GM23338 (cell line): ENCODE results near the gene CHST15. TPM values are rescaled to one million over a fixed set of nuclear protein-coding genes. Genes with fewer than 3 reads are reported as not detected.

Experiments
- ATAC-seq: fragments of 200-7000 bp; cut with Tn5 transposase; 3 replicates; pipeline ENCODE4 v1.9.1; 2020
- DNase-seq: peaks from one replicate; pipeline ENCODE4 v3.0.0-alpha.2; 2015; ENCODE audit warnings: low spot score
- H2AFZ ChIP-seq: fragments of 200-600 bp; sonication (generic); 2 replicates; pipeline ENCODE4 v1.8.0; 2016; ENCODE audit warnings: antibody characterized with exemption, mild to moderate bottlenecking, moderate library complexity
- H3F3A ChIP-seq: fragments of 200-600 bp; sonication (generic); replicated peaks from 2 replicates; pipeline ENCODE4 v1.8.0; 2017; ENCODE audit warnings: antibody characterized with exemption, mixed run types, low read depth
- H3K27ac ChIP-seq: fragments of 200-600 bp; sonication (generic); 2 replicates; pipeline ENCODE4 v1.6.1; 2016; ENCODE audit warnings: low read depth
- H3K27me3 ChIP-seq: fragments of 200-600 bp; sonication (generic); 2 replicates; pipeline ENCODE4 v1.8.0; 2016; ENCODE audit warnings: mild to moderate bottlenecking, mixed run types, moderate library complexity; ENCODE audit not compliant: insufficient read depth
- H3K36me3 ChIP-seq: fragments of 200-600 bp; sonication (generic); 2 replicates; pipeline ENCODE4 v1.8.0; 2016; ENCODE audit warnings: mild to moderate bottlenecking; ENCODE audit not compliant: insufficient read depth
- H3K4me1 ChIP-seq: fragments of 200-600 bp; sonication (generic); 2 replicates; pipeline ENCODE4 v1.8.0; 2016; ENCODE audit warnings: mild to moderate bottlenecking, moderate library complexity; ENCODE audit not compliant: insufficient read depth
- H3K4me2 ChIP-seq: fragments of 200-600 bp; sonication (generic); 2 replicates; pipeline ENCODE4 v1.7.1; 2017; ENCODE audit warnings: mixed run types
- H3K4me3 ChIP-seq: fragments of 200-600 bp; sonication (generic); 2 replicates; pipeline ENCODE4 v1.6.1; 2016; ENCODE audit warnings: mixed run types
- H3K79me2 ChIP-seq: fragments of 200-600 bp; sonication (generic); replicated peaks from 2 replicates; pipeline ENCODE4 v1.8.0; 2017; ENCODE audit warnings: mild to moderate bottlenecking; ENCODE audit not compliant: insufficient read depth
- H3K9me2 ChIP-seq: fragments of 200-600 bp; sonication (generic); 2 replicates; pipeline ENCODE4 v1.8.0; 2017; ENCODE audit not compliant: insufficient read depth
- H4K20me1 ChIP-seq: fragments of 200-600 bp; sonication (generic); replicated peaks from 2 replicates; pipeline ENCODE4 v1.8.0; 2017; ENCODE audit warnings: mild to moderate bottlenecking; ENCODE audit not compliant: insufficient read depth
- H3K27ac Mint-ChIP-seq: 2 replicates; pipeline ENCODE4 v1.8.0; 2020; ENCODE audit warnings: inconsistent platforms, mild to moderate bottlenecking, moderate library complexity, mixed read lengths
- H3K27me3 Mint-ChIP-seq: 3 replicates; pipeline ENCODE4 v1.8.0; 2022; ENCODE audit warnings: low read depth, mild to moderate bottlenecking, moderate library complexity, mixed read lengths, inconsistent platforms; ENCODE audit not compliant: insufficient read depth, poor library complexity
- H3K36me3 Mint-ChIP-seq: 3 replicates; pipeline ENCODE4 v1.8.0; 2021; ENCODE audit warnings: low read depth, mild to moderate bottlenecking, inconsistent platforms, moderate library complexity, mixed read lengths
- H3K4me1 Mint-ChIP-seq: 3 replicates; pipeline ENCODE4 v1.8.0; 2020; ENCODE audit warnings: mild to moderate bottlenecking, inconsistent platforms, mixed read lengths
- H3K4me3 Mint-ChIP-seq: 3 replicates; pipeline ENCODE4 v1.8.0; 2021; ENCODE audit warnings: moderate library complexity, mild to moderate bottlenecking, inconsistent platforms, mixed read lengths
- H3K9me3 Mint-ChIP-seq: 3 replicates; pipeline ENCODE4 v1.8.0; 2020; ENCODE audit warnings: moderate library complexity, mild to moderate bottlenecking, inconsistent platforms, mixed read lengths
- CREB1 ChIP-seq: fragments of 250-450 bp; sonication (Bioruptor Pico); IDR thresholded peaks from 2 replicates; pipeline ENCODE4 v1.5.0; 2020; ENCODE audit warnings: low read depth, mild to moderate bottlenecking, moderate library complexity
- ETS1 ChIP-seq: IDR thresholded peaks from 2 replicates; pipeline ENCODE4 v1.6.1; 2016; ENCODE audit warnings: antibody characterized with exemption
- EZH2 ChIP-seq: fragments of 200-600 bp; sonication (generic); IDR thresholded peaks from one replicate; pipeline ENCODE4 v1.8.0; 2017; ENCODE audit warnings: antibody characterized with exemption, mild to moderate bottlenecking, low read depth; ENCODE audit not compliant: unreplicated experiment
- EZH2phosphoT487 ChIP-seq: fragments of 200-600 bp; sonication (generic); IDR thresholded peaks from one replicate; pipeline ENCODE4 v1.8.1; 2018; ENCODE audit warnings: antibody characterized with exemption; ENCODE audit not compliant: unreplicated experiment
- JUNB ChIP-seq: IDR thresholded peaks from one replicate; pipeline ENCODE4 v1.6.1; 2016; ENCODE audit warnings: antibody characterized with exemption; ENCODE audit not compliant: unreplicated experiment
- NANOG ChIP-seq: IDR thresholded peaks from 2 replicates; pipeline ENCODE4 v1.6.1; 2016; ENCODE audit warnings: antibody characterized with exemption, borderline replicate concordance
- POLR2AphosphoS5 ChIP-seq: IDR thresholded peaks from 2 replicates; pipeline ENCODE4 v1.6.1; 2016; ENCODE audit warnings: antibody characterized with exemption, low read depth
- STAT1 ChIP-seq: IDR thresholded peaks from one replicate; pipeline ENCODE4 v1.6.1; 2016; ENCODE audit warnings: antibody characterized with exemption; ENCODE audit not compliant: unreplicated experiment
- ZNF114 ChIP-seq: fragments of 250-450 bp; sonication (Bioruptor Pico); IDR thresholded peaks from 2 replicates; pipeline ENCODE4 v1.5.0; 2020; ENCODE audit warnings: mild to moderate bottlenecking, moderate library complexity
- ZNF331 ChIP-seq: fragments of 250-450 bp; sonication (Bioruptor Pico); IDR thresholded peaks from 2 replicates; pipeline ENCODE4 v1.5.0; 2020; ENCODE audit warnings: low read depth, mild to moderate bottlenecking, moderate library complexity
- ZNF462 ChIP-seq: fragments of 250-450 bp; sonication (Bioruptor Pico); IDR thresholded peaks from 2 replicates; pipeline ENCODE4 v1.5.0; 2020; ENCODE audit warnings: mild to moderate bottlenecking, moderate library complexity
- polyA plus RNA-seq: library from polyadenylated mRNA; unstranded; fragments of >200 nt; fragmentation: Nextera tagmentation; extraction: Ambion mirVana; gene quantifications from 2 replicates; pipeline ENCODE4 v1.2.1, GENCODE V29; 2016
- total RNA-seq: library from RNA; depleted of rRNA; stranded (reverse); fragments of >200 nt; shearing (Covaris generic); gene quantifications from 2 replicates; pipeline ENCODE4 v1.2.3, GENCODE V29; 2014
- TF ChIP-seq, protein P1 (sequence below), 2 experiments: fragments of 200-600 bp in 1 of 2; sonication (generic) in 1 of 2; conservative IDR thresholded peaks; 2 replicates each; pipeline versions ENCODE4 v1.5.1 to v1.6.1; 2016 to 2017; ENCODE audit warnings: antibody characterized with exemption in 2 of 2, low read depth in 2 of 2, mild to moderate bottlenecking in 2 of 2, moderate library complexity in 1 of 2
- TF ChIP-seq, protein P2 (sequence below): IDR thresholded peaks from one replicate; pipeline ENCODE4 v1.6.1; 2018; ENCODE audit warnings: antibody characterized with exemption; ENCODE audit not compliant: unreplicated experiment

CHST15 gene
- total and polyA plus RNA-seq, 2 experiments from 2014 or later, result 2.6 to 11.2 TPM

DNA sequence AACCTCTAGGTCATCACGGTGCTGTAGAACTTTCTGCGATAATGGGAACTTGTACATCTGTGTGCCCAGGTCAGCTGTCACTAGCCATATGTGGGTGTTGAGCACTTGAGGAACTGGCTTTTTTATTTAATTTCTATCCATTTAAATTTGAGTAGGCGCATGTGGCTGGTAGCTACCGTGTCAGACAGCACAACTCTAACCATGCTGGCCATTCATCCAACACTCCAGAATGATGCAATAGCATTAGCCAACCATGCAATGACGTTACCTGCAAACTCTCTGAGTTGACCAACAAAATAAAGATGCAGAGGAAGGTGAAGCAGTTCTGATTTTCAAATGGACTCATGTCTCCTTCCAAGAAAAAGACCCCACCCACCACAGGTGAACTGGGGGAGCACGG lies 24.4 kb upstream of the CHST15 start:
- no peaks in the 10 kb centered on the region for H3K4me1 ChIP-seq
- ATAC-seq, result no peak
- no peaks in the 10 kb centered on the region for H3K36me3 Mint-ChIP-seq

More for the DNA sequence above, 24.4 kb upstream of the CHST15 start:
- H3K4me2 ChIP-seq, result no peak overlapping the region
- no peaks in the 10 kb centered on the region for H3K36me3 ChIP-seq
- Mint-ChIP-seq H3K27ac (no peak overlapping the region), H3K4me1 (0 out of 3 replicates have a peak, but pooled peaks cover 2% of the 10 kb centered on the region), H3K27me3 (peaks cover 9% of the 10 kb centered on the region), H3K9me3 (no peaks in the 10 kb centered on the region), H3K4me3 (no peak overlapping the region)
- H4K20me1 ChIP-seq, result no peaks in the 10 kb centered on the region; the same call in 1 of the 2 replicates
- H2AFZ ChIP-seq, result no peak overlapping the region
- H3F3A ChIP-seq, result no peaks in the 10 kb centered on the region
- no peak overlapping the region for H3K27ac ChIP-seq
- no peaks in the 10 kb centered on the region for H3K9me2 ChIP-seq
- no peaks in the 10 kb centered on the region for H3K27me3 ChIP-seq
- DNase-seq, result no peak
- H3K79me2 ChIP-seq, result no peaks in the 10 kb centered on the region
- TF ChIP-seq ZNF331, result no peak
- TF ChIP-seq STAT1, result no peak
- TF ChIP-seq EZH2phosphoT487, result no peak
- TF ChIP-seq ETS1, result no peak
- no peak for TF ChIP-seq POLR2AphosphoS5
- TF ChIP-seq ZNF114 (CRISPR knock-in tag), result no peak
- no peak for TF ChIP-seq EZH2
- TF ChIP-seq ZNF462 (CRISPR knock-in tag), result no peak
- no peak for TF ChIP-seq CREB1 (CRISPR knock-in tag)
- no peak for TF ChIP-seq JUNB
- TF ChIP-seq, protein P1, sequence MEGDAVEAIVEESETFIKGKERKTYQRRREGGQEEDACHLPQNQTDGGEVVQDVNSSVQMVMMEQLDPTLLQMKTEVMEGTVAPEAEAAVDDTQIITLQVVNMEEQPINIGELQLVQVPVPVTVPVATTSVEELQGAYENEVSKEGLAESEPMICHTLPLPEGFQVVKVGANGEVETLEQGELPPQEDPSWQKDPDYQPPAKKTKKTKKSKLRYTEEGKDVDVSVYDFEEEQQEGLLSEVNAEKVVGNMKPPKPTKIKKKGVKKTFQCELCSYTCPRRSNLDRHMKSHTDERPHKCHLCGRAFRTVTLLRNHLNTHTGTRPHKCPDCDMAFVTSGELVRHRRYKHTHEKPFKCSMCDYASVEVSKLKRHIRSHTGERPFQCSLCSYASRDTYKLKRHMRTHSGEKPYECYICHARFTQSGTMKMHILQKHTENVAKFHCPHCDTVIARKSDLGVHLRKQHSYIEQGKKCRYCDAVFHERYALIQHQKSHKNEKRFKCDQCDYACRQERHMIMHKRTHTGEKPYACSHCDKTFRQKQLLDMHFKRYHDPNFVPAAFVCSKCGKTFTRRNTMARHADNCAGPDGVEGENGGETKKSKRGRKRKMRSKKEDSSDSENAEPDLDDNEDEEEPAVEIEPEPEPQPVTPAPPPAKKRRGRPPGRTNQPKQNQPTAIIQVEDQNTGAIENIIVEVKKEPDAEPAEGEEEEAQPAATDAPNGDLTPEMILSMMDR (conservative IDR thresholded peaks at IDR 0.05; ENCODE audit: low read depth in 2 of 2), result no peak
- TF ChIP-seq, protein P2, sequence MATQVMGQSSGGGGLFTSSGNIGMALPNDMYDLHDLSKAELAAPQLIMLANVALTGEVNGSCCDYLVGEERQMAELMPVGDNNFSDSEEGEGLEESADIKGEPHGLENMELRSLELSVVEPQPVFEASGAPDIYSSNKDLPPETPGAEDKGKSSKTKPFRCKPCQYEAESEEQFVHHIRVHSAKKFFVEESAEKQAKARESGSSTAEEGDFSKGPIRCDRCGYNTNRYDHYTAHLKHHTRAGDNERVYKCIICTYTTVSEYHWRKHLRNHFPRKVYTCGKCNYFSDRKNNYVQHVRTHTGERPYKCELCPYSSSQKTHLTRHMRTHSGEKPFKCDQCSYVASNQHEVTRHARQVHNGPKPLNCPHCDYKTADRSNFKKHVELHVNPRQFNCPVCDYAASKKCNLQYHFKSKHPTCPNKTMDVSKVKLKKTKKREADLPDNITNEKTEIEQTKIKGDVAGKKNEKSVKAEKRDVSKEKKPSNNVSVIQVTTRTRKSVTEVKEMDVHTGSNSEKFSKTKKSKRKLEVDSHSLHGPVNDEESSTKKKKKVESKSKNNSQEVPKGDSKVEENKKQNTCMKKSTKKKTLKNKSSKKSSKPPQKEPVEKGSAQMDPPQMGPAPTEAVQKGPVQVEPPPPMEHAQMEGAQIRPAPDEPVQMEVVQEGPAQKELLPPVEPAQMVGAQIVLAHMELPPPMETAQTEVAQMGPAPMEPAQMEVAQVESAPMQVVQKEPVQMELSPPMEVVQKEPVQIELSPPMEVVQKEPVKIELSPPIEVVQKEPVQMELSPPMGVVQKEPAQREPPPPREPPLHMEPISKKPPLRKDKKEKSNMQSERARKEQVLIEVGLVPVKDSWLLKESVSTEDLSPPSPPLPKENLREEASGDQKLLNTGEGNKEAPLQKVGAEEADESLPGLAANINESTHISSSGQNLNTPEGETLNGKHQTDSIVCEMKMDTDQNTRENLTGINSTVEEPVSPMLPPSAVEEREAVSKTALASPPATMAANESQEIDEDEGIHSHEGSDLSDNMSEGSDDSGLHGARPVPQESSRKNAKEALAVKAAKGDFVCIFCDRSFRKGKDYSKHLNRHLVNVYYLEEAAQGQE, result no peak
- no peak for TF ChIP-seq NANOG
- H3K4me3 ChIP-seq, result no peak overlapping the region
